ENCODE measurements around the gene ASB3. TPM values are rescaled to one million over a fixed set of nuclear protein-coding genes. Genes with fewer than 3 reads are reported as not detected.

The ASB3 gene
- total and polyA plus RNA-seq, 9 of the 15 experiments (the other 6 are each of a cell fraction or from before 2014, with no cell fraction given): 13.6 to 35.3 (median 18.7) TPM

- TF ChIP-seq POLR2H (tag; IDR thresholded peaks at IDR 0.05; ENCODE audit: low read depth) (peak; percentile 16; the same call in 1 of the 2 replicates), DIDO1 (tag; IDR thresholded peaks at IDR 0.05; ENCODE audit: low read depth) (no peak), ZNF589 (CRISPR knock-in tag; IDR thresholded peaks at IDR 0.05; ENCODE audit: low read depth) (no peak), BDP1 (IDR thresholded peaks at IDR 0.05; ENCODE audit: insufficient read depth, insufficient read length) (no peak), ELF4 (CRISPR knock-in tag; IDR thresholded peaks at IDR 0.05) (no peak), RREB1 (CRISPR knock-in tag; IDR thresholded peaks at IDR 0.05) (no peak), SREBF2 (CRISPR knock-in tag; IDR thresholded peaks at IDR 0.05) (no peak), TRIM24 (IDR thresholded peaks at IDR 0.05) (0 out of 4 replicates have a peak, but pooled peaks of 1 of the 2 experiments have one; percentile 28), PRDM10 (IDR thresholded peaks at IDR 0.05; ENCODE audit: partially characterized antibody) (peak; percentile 84), HNRNPUL1 (IDR thresholded peaks at IDR 0.05; ENCODE audit: low read length) (no peak), ETV1 (tag; conservative IDR thresholded peaks at IDR 0.05; ENCODE audit: low read depth) (no peak), ARID2 (IDR thresholded peaks at IDR 0.05) (no peak), CTBP1 (IDR thresholded peaks at IDR 0.05; ENCODE audit: borderline replicate concordance) (no peak), ZNF57 (CRISPR knock-in tag; IDR thresholded peaks at IDR 0.05) (no peak), MAFG (tag; conservative IDR thresholded peaks at IDR 0.05) (peak; percentile 70), NEUROD1 (IDR thresholded peaks at IDR 0.05; ENCODE audit: borderline replicate concordance, low read depth, low read length, partially characterized antibody) (no peak), ATF3 (IDR thresholded peaks at IDR 0.05) (peak; percentile 35; the same call in 1 of the 2 replicates), ATF3 (CRISPR knock-in tag; conservative IDR thresholded peaks at IDR 0.05) (no peak), RB1 (IDR thresholded peaks at IDR 0.05; ENCODE audit: low read depth) (no peak)
These were observed 16.5 kb downstream of the ASB3 start (continued) for GRCh38 chr2:53770264-53770663.
